HepG2 (cell line): Measurements from ENCODE around the gene LAG3. TPM values are rescaled to one million over a fixed set of nuclear protein-coding genes. Genes with fewer than 3 reads are reported as not detected.

Source experiments
- ARNT2 ChIP-seq: sonication (generic); formaldehyde crosslinking; IDR thresholded peaks from 2 replicates; pipeline ENCODE4 v1.8.0; 2022; ENCODE audit warnings: mild to moderate bottlenecking, low read depth, missing genetic modification reagents, moderate library complexity
- GPN1 ChIP-seq: sonication (generic); formaldehyde crosslinking; IDR thresholded peaks from 2 replicates; pipeline ENCODE4 v1.5.1; 2020; ENCODE audit warnings: missing genetic modification reagents, borderline replicate concordance
- HOMEZ ChIP-seq: IDR thresholded peaks from 2 replicates; pipeline ENCODE4 v1.6.1; 2016; ENCODE audit warnings: low read depth
- JDP2 ChIP-seq: sonication (generic); formaldehyde crosslinking; IDR thresholded peaks from 2 replicates; pipeline ENCODE4 v1.8.1; 2022; ENCODE audit warnings: missing genetic modification reagents, borderline replicate concordance
- JUNB ChIP-seq: sonication (generic); formaldehyde crosslinking; IDR thresholded peaks from 2 replicates; pipeline ENCODE4 v1.8.0; 2022; ENCODE audit warnings: missing genetic modification reagents, mild to moderate bottlenecking, borderline replicate concordance
- MIXL1 ChIP-seq: IDR thresholded peaks from 2 replicates; pipeline ENCODE4 v1.6.1; 2016
- NCOA2 ChIP-seq: sonication (generic); formaldehyde crosslinking; IDR thresholded peaks from 2 replicates; pipeline ENCODE4 v1.8.0; 2022; ENCODE audit warnings: inconsistent platforms
- PCBP1 ChIP-seq: fragments of 200-400 bp; formaldehyde crosslinking; IDR thresholded peaks from 2 replicates; pipeline ENCODE4 v1.6.1; 2017; ENCODE audit warnings: mild to moderate bottlenecking, low read depth, low read length, borderline replicate concordance
- PRDM15 ChIP-seq: sonication (generic); formaldehyde crosslinking; IDR thresholded peaks from 2 replicates; pipeline ENCODE4 v1.4.0; 2020; ENCODE audit warnings: missing genetic modification reagents
- SKI ChIP-seq: fragments of 450-650 bp; IDR thresholded peaks from one replicate; pipeline ENCODE4 v1.6.1; 2018; ENCODE audit warnings: mild to moderate bottlenecking; ENCODE audit not compliant: partially characterized antibody
- XBP1 ChIP-seq: sonication (generic); formaldehyde crosslinking; IDR thresholded peaks from 2 replicates; pipeline ENCODE4 v1.5.0; 2020; ENCODE audit warnings: missing genetic modification reagents
- ZBTB44 ChIP-seq: sonication (generic); formaldehyde crosslinking; IDR thresholded peaks from 2 replicates; pipeline ENCODE4 v1.4.0; 2020; ENCODE audit warnings: missing genetic modification reagents
- ZBTB7A ChIP-seq: sonication (generic); formaldehyde crosslinking; IDR thresholded peaks from 2 replicates; pipeline ENCODE4 v1.8.0; 2022; ENCODE audit warnings: mild to moderate bottlenecking, missing genetic modification reagents
- ZNF276 ChIP-seq: sonication (generic); formaldehyde crosslinking; IDR thresholded peaks from 2 replicates; pipeline ENCODE4 v1.4.0; 2020; ENCODE audit warnings: mild to moderate bottlenecking, low read depth, missing genetic modification reagents
- ZNF574 ChIP-seq: sonication (generic); formaldehyde crosslinking; IDR thresholded peaks from 2 replicates; pipeline ENCODE4 v1.4.0; 2020; ENCODE audit warnings: missing genetic modification reagents
- ZNF790 ChIP-seq: sonication (generic); formaldehyde crosslinking; IDR thresholded peaks from 2 replicates; pipeline ENCODE4 v1.8.0; 2022; ENCODE audit warnings: missing genetic modification reagents, mild to moderate bottlenecking, borderline replicate concordance
- ZNF816 ChIP-seq: sonication (generic); formaldehyde crosslinking; IDR thresholded peaks from 2 replicates; pipeline ENCODE4 v1.8.0; 2022; ENCODE audit warnings: missing genetic modification reagents, mild to moderate bottlenecking, borderline replicate concordance
- polyA plus RNA-seq, 8 experiments: library from polyadenylated mRNA; depleted of rRNA in 3 of 8; stranded (reverse) in 7 of 8; unstranded in 1 of 8; fragments of >200 nt; fragmentation: Illumina TruSeq in 4 of 8; extraction: Trizol in 4 of 8; gene quantifications; 2 replicates each; pipeline versions ENCODE4 v1.2.1 to v1.2.3, GENCODE V29; 2011 to 2016; ENCODE audit warnings: low read depth in 4 of 8, missing spikeins in 1 of 8, mixed read lengths in 1 of 8; ENCODE audit not compliant: insufficient read depth in 1 of 8
- total RNA-seq, 5 experiments: library from RNA; depleted of rRNA; stranded (reverse); fragments of >200 nt; fragmentation: Illumina TruSeq; extraction: Trizol; gene quantifications; 2 replicates each; pipeline ENCODE4 v1.2.3, GENCODE V29; 2016; ENCODE audit warnings: low read depth in 1 of 5

Gene LAG3
- total and polyA plus RNA-seq, 2 of the 13 experiments (the other 11 are each of a cell fraction or from before 2014, with no cell fraction given): 0.11 to 0.26 TPM

- TF ChIP-seq PRDM15 (CRISPR knock-in tag) (no peak), PCBP1 (peak; percentile 37; the same call in 1 of the 2 replicates), NCOA2 (CRISPR knock-in tag) (no peak; the same call in 1 of the 2 replicates), ZNF816 (CRISPR knock-in tag) (no peak), ZBTB7A (CRISPR knock-in tag) (no peak), JDP2 (no peak; the same call in 1 of the 2 replicates), ZNF276 (CRISPR knock-in tag) (peak; percentile 83; the same call in 1 of the 2 replicates), SKI (peak; percentile 32), XBP1 (no peak), GPN1 (CRISPR knock-in tag) (no peak), ZNF790 (CRISPR knock-in tag) (no peak), ZNF574 (peak; percentile 99), JUNB (CRISPR knock-in tag) (0 out of 2 replicates have a peak, but pooled peaks have one; percentile 58), HOMEZ (peak; percentile 42; the same call in 1 of the 2 replicates), MIXL1 (CRISPR knock-in tag) (peak; percentile 74; the same call in 1 of the 2 replicates), ARNT2 (peak; percentile 92), ZBTB44 (CRISPR knock-in tag) (peak; percentile 78; the same call in 1 of the 2 replicates)
Observed at GRCh38 chr12:6723607-6724408, 48.5 kb upstream of the LAG3 start, which contains the start of gene COPS7A (continued).
